IMR-90 (cell line): ENCODE measurements around the gene TBC1D4. TPM values are rescaled to one million over a fixed set of nuclear protein-coding genes. Genes with fewer than 3 reads are reported as not detected.
"Not testable (repeated sequence)": the region's sequence is repeated elsewhere in the genome, so short reads cannot be mapped to it uniquely, and the experiment has no call there.

Source experiments
- ATAC-seq: fragments of 200-7000 bp; cut with Tn5 transposase; 2 replicates; pipeline ENCODE4 v1.9.1; 2020; ENCODE audit warnings: low read depth, mild to moderate bottlenecking, moderate library complexity
- BruUV-seq: library from RNA; stranded (reverse); fragments of 400-500 nt; replicated peaks from 2 replicates; lab custom pipeline; 2021; lab: Mats Ljungman, UMichigan
- CTCF ChIA-PET: fragments of 300-600 bp; formaldehyde crosslinking; extraction: SDS; loops from one replicate; lab custom pipeline; 2021; ENCODE audit warnings: antibody characterized with exemption; lab: Yijun Ruan, JAX
- POLR2A ChIA-PET: fragments of 300-600 bp; sonication (Branson Sonifier 250); formaldehyde crosslinking; loops from one replicate; lab custom pipeline; 2022; ENCODE audit warnings: antibody characterized with exemption; ENCODE audit not compliant: unreplicated experiment; lab: Charles Lee
- DNase-seq: peaks from one replicate; pipeline ENCODE4 v3.0.0; 2013
- H2AFZ ChIP-seq: replicated peaks from 2 replicates; pipeline ENCODE3; 2013; ENCODE audit warnings: low read length, mild to moderate bottlenecking; ENCODE audit not compliant: poor library complexity
- H2AK5ac ChIP-seq: 2 replicates; pipeline ENCODE4 v1.6.1; 2013; ENCODE audit warnings: low read depth, low read length, inconsistent platforms
- H2AK9ac ChIP-seq: replicated peaks from 2 replicates; pipeline ENCODE3; 2013; ENCODE audit warnings: mild to moderate bottlenecking, low read depth, low read length, moderate library complexity; ENCODE audit not compliant: poor library complexity
- H2BK120ac ChIP-seq: 2 replicates; pipeline ENCODE4 v1.6.1; 2013; ENCODE audit warnings: low read depth, low read length, inconsistent platforms
- H2BK15ac ChIP-seq: 3 replicates; pipeline ENCODE4 v1.6.1; 2013; ENCODE audit warnings: low read depth, low read length, inconsistent platforms
- H2BK20ac ChIP-seq: 2 replicates; pipeline ENCODE4 v1.6.1; 2013; ENCODE audit warnings: low read depth, mild to moderate bottlenecking, inconsistent platforms, low read length, moderate library complexity
- H2BK5ac ChIP-seq: 2 replicates; pipeline ENCODE4 v1.6.1; 2013; ENCODE audit warnings: mild to moderate bottlenecking, low read depth, low read length, inconsistent platforms; ENCODE audit not compliant: poor library complexity, severe bottlenecking
- H3K14ac ChIP-seq: replicated peaks from 2 replicates; pipeline ENCODE4 v1.6.1; 2013; ENCODE audit warnings: low read depth, low read length, inconsistent platforms
- H3K18ac ChIP-seq: 2 replicates; pipeline ENCODE4 v1.6.1; 2013; ENCODE audit warnings: low read depth, low read length, control low read depth
- H3K23ac ChIP-seq: 2 replicates; pipeline ENCODE4 v1.6.1; 2013; ENCODE audit warnings: low read depth, low read length, inconsistent platforms
- H3K27ac ChIP-seq: 2 replicates; pipeline ENCODE4 v1.5.1; 2013; ENCODE audit warnings: mild to moderate bottlenecking, control low read depth, low read length; ENCODE audit not compliant: insufficient read depth
- H3K27me3 ChIP-seq: 2 replicates; pipeline ENCODE4 v1.6.1; 2013; ENCODE audit warnings: low read length; ENCODE audit not compliant: control insufficient read depth, insufficient read depth
- H3K36me3 ChIP-seq: 2 replicates; pipeline ENCODE4 v1.6.1; 2013; ENCODE audit warnings: low read length, mixed read lengths; ENCODE audit not compliant: control insufficient read depth, insufficient read depth
- H3K4ac ChIP-seq: 2 replicates; pipeline ENCODE4 v1.6.1; 2013; ENCODE audit warnings: low read depth, low read length, inconsistent platforms
- H3K4me1 ChIP-seq: 2 replicates; pipeline ENCODE4 v1.6.1; 2013; ENCODE audit warnings: low read length, mixed read lengths; ENCODE audit not compliant: control insufficient read depth, insufficient read depth
- H3K4me2 ChIP-seq: 2 replicates; pipeline ENCODE4 v1.6.1; 2013; ENCODE audit warnings: low read depth, mild to moderate bottlenecking, control low read depth, low read length, moderate library complexity
- H3K4me3 ChIP-seq: 2 replicates; pipeline ENCODE4 v1.5.1; 2013; ENCODE audit warnings: low read depth, mild to moderate bottlenecking, control low read depth, low read length, moderate library complexity; ENCODE audit not compliant: insufficient read depth
- H3K56ac ChIP-seq: 2 replicates; pipeline ENCODE4 v1.6.1; 2013; ENCODE audit warnings: low read length, inconsistent platforms; ENCODE audit not compliant: insufficient read depth; ENCODE audit errors: extremely low read depth
- H3K79me1 ChIP-seq, 2 experiments: 2 replicates each; pipeline ENCODE4 v1.6.1; 2013; ENCODE audit warnings: low read length in 2 of 2, inconsistent platforms in 1 of 2, low read depth in 1 of 2
- H3K9ac ChIP-seq: 2 replicates; pipeline ENCODE4 v1.6.1; 2013; ENCODE audit warnings: low read depth, low read length, control low read depth
- H3K9me1 ChIP-seq: 2 replicates; pipeline ENCODE4 v1.6.1; 2013; ENCODE audit warnings: low read length, inconsistent platforms; ENCODE audit not compliant: insufficient read depth
- H3K9me3 ChIP-seq: 2 replicates; pipeline ENCODE4 v1.6.1; 2013; ENCODE audit warnings: low read length; ENCODE audit not compliant: control insufficient read depth, insufficient read depth
- H4K20me1 ChIP-seq: 2 replicates; pipeline ENCODE4 v1.6.1; 2013; ENCODE audit warnings: low read length, inconsistent platforms; ENCODE audit not compliant: insufficient read depth
- H4K5ac ChIP-seq: 2 replicates; pipeline ENCODE4 v1.6.1; 2013; ENCODE audit warnings: mild to moderate bottlenecking, low read depth, low read length, control low read depth
- H4K8ac ChIP-seq, 2 experiments: 2 replicates each; pipeline ENCODE4 v1.6.1; 2013; ENCODE audit warnings: low read depth in 2 of 2, low read length in 2 of 2, control low read depth in 1 of 2, inconsistent platforms in 1 of 2
- H4K91ac ChIP-seq: 2 replicates; pipeline ENCODE4 v1.6.1; 2013; ENCODE audit warnings: low read depth, low read length, inconsistent platforms; ENCODE audit not compliant: insufficient read depth
- CEBPB ChIP-seq: IDR thresholded peaks from 2 replicates; pipeline ENCODE4 v1.6.1; 2012; ENCODE audit warnings: low read depth, low read length, improper control_type of control experiment
- CHD1 ChIP-seq: IDR thresholded peaks from 2 replicates; pipeline ENCODE4 v1.6.1; 2012; ENCODE audit warnings: low read depth, low read length, improper control_type of control experiment
- MAFK ChIP-seq: IDR thresholded peaks from 2 replicates; pipeline ENCODE4 v1.6.1; 2012; ENCODE audit warnings: low read depth, low read length, improper control_type of control experiment
- MXI1 ChIP-seq: IDR thresholded peaks from 2 replicates; pipeline ENCODE4 v1.6.1; 2012; ENCODE audit warnings: low read depth, mild to moderate bottlenecking, low read length, moderate library complexity, borderline replicate concordance
- NFE2L2 ChIP-seq: fragments of 150-350 bp; IDR thresholded peaks from 2 replicates; pipeline ENCODE4 v1.6.1; 2016; ENCODE audit warnings: low read depth, mild to moderate bottlenecking, low read length
- RAD21 ChIP-seq: IDR thresholded peaks from 2 replicates; pipeline ENCODE4 v1.6.1; 2012; ENCODE audit warnings: low read length, improper control_type of control experiment
- RCOR1 ChIP-seq: IDR thresholded peaks from 2 replicates; pipeline ENCODE4 v1.6.1; 2012; ENCODE audit warnings: mild to moderate bottlenecking, low read length, improper control_type of control experiment; ENCODE audit not compliant: insufficient replicate concordance
- RFX5 ChIP-seq: IDR thresholded peaks from 2 replicates; pipeline ENCODE4 v1.8.0; 2012; ENCODE audit warnings: low read depth, mild to moderate bottlenecking, low read length, moderate library complexity
- WGBS, 2 experiments: methylation state at CpG; one replicate each; pipeline versions ENCODE4 v1.1.5 to v1.1.7; 2013; ENCODE audit warnings: missing lambda C conversion rate in 2 of 2; ENCODE audit not compliant: insufficient read length in 1 of 2; ENCODE audit errors: extremely low coverage in 2 of 2; 5-methylcytosine and 5-hydroxymethylcytosine counted together
- dilution Hi-C: fragments of 300-500 bp; cut with HindIII; formaldehyde crosslinking; loops from one replicate; pipeline ENCODE4 v1.14.3; 2018; ENCODE audit warnings: low sequenced_read_pairs; ENCODE audit not compliant: unreplicated experiment
- in situ Hi-C: fragments of 300-500 bp; cut with MboI; formaldehyde crosslinking; loops from 3 replicates; pipeline ENCODE4 v1.14.3; 2019; ENCODE audit warnings: low sequenced_read_pairs, inconsistent platforms, mixed read lengths
- intact Hi-C: fragments of 100-400 bp; cut with micrococcal nuclease; formaldehyde crosslinking; loops from 2 replicates; pipeline ENCODE4 v1.10.0; 2022
- polyA plus RNA-seq, 3 experiments: library from polyadenylated mRNA; depleted of rRNA; stranded (reverse); fragments of >200 nt; gene quantifications; 2 replicates each; pipeline ENCODE4 v1.2.3, GENCODE V29; 2012; ENCODE audit warnings: low replicate concordance in 1 of 3
- total RNA-seq: library from RNA; depleted of rRNA; stranded (reverse); fragments of >200 nt; gene quantifications from 2 replicates; pipeline ENCODE4 v1.2.3, GENCODE V29; 2012

TBC1D4 gene
- total and polyA plus RNA-seq, 2 of the 4 experiments (the other 2 are of a cell fraction) = 7.5 to 22.8 TPM

DNA sequence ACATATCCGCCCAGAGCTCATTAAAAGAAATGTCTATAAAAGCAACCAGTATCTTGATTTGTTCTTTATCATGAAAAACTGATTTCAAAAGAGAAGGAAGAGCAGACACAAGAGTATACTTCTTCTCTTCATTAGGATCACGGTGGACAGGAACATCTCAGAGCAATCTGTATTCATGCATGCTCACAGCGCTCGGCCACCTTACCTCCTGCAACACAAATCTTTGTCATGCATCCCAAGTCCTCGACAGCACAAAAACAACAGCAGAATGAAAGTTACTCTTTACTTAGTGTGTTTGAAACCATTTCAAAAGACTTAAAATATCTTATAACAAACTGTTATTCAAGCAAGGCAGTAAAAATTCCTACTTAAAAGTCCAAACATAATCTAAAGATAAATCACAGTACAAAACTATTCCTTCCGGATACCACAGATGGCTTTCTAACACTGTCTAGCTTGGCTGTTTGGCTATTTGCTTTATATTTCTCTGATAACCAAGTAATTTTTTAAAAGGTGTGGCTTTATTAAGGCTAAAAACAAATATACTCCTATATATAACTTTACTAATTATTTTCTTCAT is 174.5 kb downstream of the TBC1D4 start:
- intact Hi-C loops (no loop called here), in situ Hi-C loops (no loop called here), dilution Hi-C loops (no loop called here)
- H3K56ac ChIP-seq = no peak overlapping the region
- H3K4me1 ChIP-seq = peaks cover 2% of the 10 kb centered on the region
- no peak overlapping the region for H2BK20ac ChIP-seq
- no peak overlapping the region for H2AFZ ChIP-seq
- no CpG with 5 or more reads among the region's 6 CpGs for WGBS, 2 experiments
- no peak overlapping the region for H3K9ac ChIP-seq
- peak overlapping the region; percentile 94 for H3K4me2 ChIP-seq
- TF ChIP-seq NFE2L2 = no peak
- TF ChIP-seq MXI1 = no peak
- no peak for TF ChIP-seq CHD1
- no peak for TF ChIP-seq RAD21
- no peak for TF ChIP-seq MAFK
- TF ChIP-seq RCOR1 = no peak
- TF ChIP-seq CEBPB = no peak
- no peak for TF ChIP-seq RFX5
- H4K8ac ChIP-seq = no peak overlapping the region
- H3K27me3 ChIP-seq = no peaks in the 10 kb centered on the region
- H2BK5ac ChIP-seq = peak overlapping the region; percentile 10
- CTCF ChIA-PET = interaction anchor here (0.5 kb wide), 1 partner anchor 24 kb away, joined by 4 read pairs; no protein-coding TSS in a partner anchor
- no TSS peak for BruUV-seq
- no peaks in the 10 kb centered on the region for H3K9me1 ChIP-seq
- H3K36me3 ChIP-seq = no peaks in the 10 kb centered on the region
- H3K18ac ChIP-seq = peak overlapping the region; percentile 83; the same call in 1 of the 2 replicates
- H3K4ac ChIP-seq = no peak overlapping the region
- H3K79me1 ChIP-seq = no peaks in the 10 kb centered on the region
- H3K27ac ChIP-seq = no peak overlapping the region
- no peak overlapping the region for H2BK120ac ChIP-seq
- peak; percentile 17 for DNase-seq
- no peaks in the 10 kb centered on the region for H3K9me3 ChIP-seq
- H3K4me3 ChIP-seq = no peak overlapping the region
- peak; percentile 83 for ATAC-seq
- no peak overlapping the region for H3K14ac ChIP-seq
- no peak overlapping the region for H2BK15ac ChIP-seq
- no peak overlapping the region for H2AK9ac ChIP-seq
- POLR2A ChIA-PET = no interaction called here
- H4K91ac ChIP-seq = no peak overlapping the region
- no peak overlapping the region for H3K23ac ChIP-seq
- H4K5ac ChIP-seq = no peak overlapping the region
- no peak overlapping the region for H2AK5ac ChIP-seq
- no peaks in the 10 kb centered on the region for H4K20me1 ChIP-seq

DNA sequence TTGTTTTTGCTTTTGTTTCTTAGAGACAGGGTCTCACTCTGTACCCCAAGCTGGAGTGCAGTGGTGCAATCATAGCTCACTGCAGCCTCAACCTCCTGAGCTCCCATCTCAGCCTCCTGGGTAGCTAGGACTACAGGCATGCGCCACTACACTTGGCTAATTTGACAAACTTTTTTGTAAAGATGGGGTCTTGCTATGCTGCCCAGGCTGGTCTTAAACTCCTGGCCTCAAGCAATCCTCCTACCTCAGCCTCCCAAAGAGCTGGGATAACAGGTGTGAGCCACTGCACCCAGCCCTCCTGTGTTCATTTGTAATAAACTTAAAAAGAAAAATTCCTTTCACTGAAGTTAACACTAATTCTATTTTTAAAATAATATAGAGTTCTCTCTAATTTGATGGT is 175.0 kb downstream of the TBC1D4 start:
- in situ Hi-C loops, H2AK9ac ChIP-seq, H3K4me1 ChIP-seq, H4K20me1 ChIP-seq, intact Hi-C loops, H3K4ac ChIP-seq, H3K18ac ChIP-seq, H3K79me1 ChIP-seq, H3K9ac ChIP-seq, H2AK5ac ChIP-seq, H3K4me2 ChIP-seq, H3K56ac ChIP-seq, H3K9me1 ChIP-seq, DNase-seq, ATAC-seq, dilution Hi-C loops, H4K91ac ChIP-seq, H3K36me3 ChIP-seq, H3K27ac ChIP-seq, H3K9me3 ChIP-seq, POLR2A ChIA-PET, H4K8ac ChIP-seq, H2AFZ ChIP-seq, H3K4me3 ChIP-seq, H2BK5ac ChIP-seq, H3K23ac ChIP-seq, H4K5ac ChIP-seq, H3K14ac ChIP-seq, H2BK120ac ChIP-seq, BruUV-seq, H2BK20ac ChIP-seq, H2BK15ac ChIP-seq, H3K27me3 ChIP-seq: not testable (repeated sequence)
- CTCF ChIA-PET = interaction anchor here (0.5 kb wide), 1 partner anchor 25 kb away, joined by 4 read pairs; no protein-coding TSS in a partner anchor
- WGBS, 2 experiments = no CpG with 5 or more reads among the region's 1 CpG
